HepG2 (cell line): Measurements from ENCODE around the gene ABHD3. TPM values are rescaled to one million over a fixed set of nuclear protein-coding genes. Genes with fewer than 3 reads are reported as not detected.

Experiments used
- BCL3 ChIP-seq: sonication (generic); formaldehyde crosslinking; IDR thresholded peaks from 2 replicates; pipeline ENCODE4 v1.5.1; 2020; ENCODE audit warnings: mild to moderate bottlenecking, missing genetic modification reagents, moderate library complexity
- CBX1 ChIP-seq: IDR thresholded peaks from one replicate; pipeline ENCODE4 v1.6.1; 2016; ENCODE audit warnings: antibody characterized with exemption, low read depth
- HCFC1 ChIP-seq: fragments of 150-350 bp; IDR thresholded peaks from 2 replicates; pipeline ENCODE4 v1.6.1; 2014; ENCODE audit warnings: low read depth, low read length
- HDAC1 ChIP-seq: sonication (generic); formaldehyde crosslinking; IDR thresholded peaks from 2 replicates; pipeline ENCODE4 v1.5.1; 2020; ENCODE audit warnings: mild to moderate bottlenecking, missing genetic modification reagents
- HHEX ChIP-seq: IDR thresholded peaks from 2 replicates; pipeline ENCODE4 v1.6.1; 2016; ENCODE audit warnings: control low read depth
- HMG20A ChIP-seq: IDR thresholded peaks from 2 replicates; pipeline ENCODE4 v1.6.1; 2016; ENCODE audit warnings: borderline replicate concordance
- HNF1B ChIP-seq: sonication (generic); formaldehyde crosslinking; IDR thresholded peaks from 2 replicates; pipeline ENCODE4 v1.5.1; 2020; ENCODE audit warnings: mild to moderate bottlenecking, moderate library complexity, missing genetic modification reagents
- KAT8 ChIP-seq: IDR thresholded peaks from 2 replicates; pipeline ENCODE4 v1.6.1; 2016; ENCODE audit warnings: missing genetic modification reagents, missing compliant biosample characterization
- KDM5A ChIP-seq: fragments of 200-600 bp; sonication (generic); IDR thresholded peaks from 2 replicates; pipeline ENCODE4 v1.7.0; 2018; ENCODE audit warnings: antibody characterized with exemption, mild to moderate bottlenecking, low read length, borderline replicate concordance
- KLF11 ChIP-seq: IDR thresholded peaks from 2 replicates; pipeline ENCODE4 v1.6.1; 2016; ENCODE audit warnings: missing compliant biosample characterization
- MED1 ChIP-seq: sonication (generic); formaldehyde crosslinking; IDR thresholded peaks from 2 replicates; pipeline ENCODE4 v1.4.0; 2020; ENCODE audit warnings: missing genetic modification reagents
- MTF1 ChIP-seq: sonication (generic); formaldehyde crosslinking; IDR thresholded peaks from 2 replicates; pipeline ENCODE4 v1.5.0; 2020; ENCODE audit warnings: missing genetic modification reagents
- NR2F1 ChIP-seq, 2 experiments: fragments of 450-650 bp in 1 of 2; formaldehyde crosslinking in 1 of 2; IDR thresholded peaks; 2 replicates each; pipeline versions ENCODE4 v1.5.0 to v1.6.1; 2016 to 2020; ENCODE audit warnings: mild to moderate bottlenecking in 1 of 2, missing compliant biosample characterization in 1 of 2, missing genetic modification reagents in 1 of 2, moderate library complexity in 1 of 2
- NR2F6 ChIP-seq, 2 experiments: IDR thresholded peaks; 2 replicates each; pipeline ENCODE4 v1.6.1; 2016; ENCODE audit warnings: antibody characterized with exemption in 1 of 2, mild to moderate bottlenecking in 1 of 2
- POLR2AphosphoS2 ChIP-seq: IDR thresholded peaks from 2 replicates; pipeline ENCODE4 v1.6.1; 2011; ENCODE audit warnings: low read depth, low read length, improper control_type of control experiment
- PRMT3 ChIP-seq: sonication (generic); formaldehyde crosslinking; IDR thresholded peaks from 2 replicates; pipeline ENCODE4 v1.8.1; 2022; ENCODE audit warnings: low read depth, mild to moderate bottlenecking, moderate library complexity, missing genetic modification reagents, borderline replicate concordance
- RBAK ChIP-seq: sonication (generic); formaldehyde crosslinking; IDR thresholded peaks from 2 replicates; pipeline ENCODE4 v1.5.1; 2020; ENCODE audit warnings: mild to moderate bottlenecking, missing genetic modification reagents
- REL ChIP-seq: sonication (generic); formaldehyde crosslinking; conservative IDR thresholded peaks from 2 replicates; pipeline ENCODE4 v1.8.0; 2022; ENCODE audit warnings: mild to moderate bottlenecking, missing genetic modification reagents, moderate library complexity
- RFX1 ChIP-seq: fragments of 450-650 bp; IDR thresholded peaks from 2 replicates; pipeline ENCODE4 v1.6.1; 2017
- SIN3B ChIP-seq: fragments of 150-350 bp; IDR thresholded peaks from 2 replicates; pipeline ENCODE4 v1.6.1; 2014; ENCODE audit warnings: low read length
- SP2 ChIP-seq: sonication (generic); formaldehyde crosslinking; IDR thresholded peaks from 2 replicates; pipeline ENCODE4 v1.5.1; 2020; ENCODE audit warnings: mild to moderate bottlenecking, missing genetic modification reagents
- STAT5B ChIP-seq: sonication (generic); formaldehyde crosslinking; IDR thresholded peaks from 2 replicates; pipeline ENCODE4 v1.4.0; 2020; ENCODE audit warnings: missing genetic modification reagents
- TMF1 ChIP-seq: sonication (generic); formaldehyde crosslinking; IDR thresholded peaks from 2 replicates; pipeline ENCODE4 v1.8.1; 2022; ENCODE audit warnings: low read depth, missing genetic modification reagents
- ZFP36 ChIP-seq: fragments of 150-350 bp; IDR thresholded peaks from 2 replicates; pipeline ENCODE4 v1.6.1; 2018; ENCODE audit warnings: borderline replicate concordance, low read length, low read depth; ENCODE audit not compliant: partially characterized antibody
- ZNF446 ChIP-seq: sonication (generic); formaldehyde crosslinking; IDR thresholded peaks from 2 replicates; pipeline ENCODE4 v1.5.0; 2020; ENCODE audit warnings: mild to moderate bottlenecking, missing genetic modification reagents
- ZNF510 ChIP-seq: sonication (generic); formaldehyde crosslinking; IDR thresholded peaks from 2 replicates; pipeline ENCODE4 v1.4.0; 2020; ENCODE audit warnings: low read depth, mild to moderate bottlenecking, missing genetic modification reagents
- ZNF619 ChIP-seq: sonication (generic); formaldehyde crosslinking; IDR thresholded peaks from 2 replicates; pipeline ENCODE4 v1.4.0; 2020; ENCODE audit warnings: mild to moderate bottlenecking, missing genetic modification reagents
- ZNF800 ChIP-seq: sonication (generic); formaldehyde crosslinking; IDR thresholded peaks from 2 replicates; pipeline ENCODE4 v1.4.0; 2020; ENCODE audit warnings: missing genetic modification reagents
- ZSCAN31 ChIP-seq: sonication (generic); formaldehyde crosslinking; IDR thresholded peaks from 2 replicates; pipeline ENCODE4 v1.5.0; 2020; ENCODE audit warnings: low read depth, mild to moderate bottlenecking, missing genetic modification reagents
- polyA plus RNA-seq, 8 experiments: library from polyadenylated mRNA; depleted of rRNA in 3 of 8; stranded (reverse) in 7 of 8; unstranded in 1 of 8; fragments of >200 nt; fragmentation: Illumina TruSeq in 4 of 8; extraction: Trizol in 4 of 8; gene quantifications; 2 replicates each; pipeline versions ENCODE4 v1.2.1 to v1.2.3, GENCODE V29; 2011 to 2016; ENCODE audit warnings: low read depth in 4 of 8, missing spikeins in 1 of 8, mixed read lengths in 1 of 8; ENCODE audit not compliant: insufficient read depth in 1 of 8
- total RNA-seq, 5 experiments: library from RNA; depleted of rRNA; stranded (reverse); fragments of >200 nt; fragmentation: Illumina TruSeq; extraction: Trizol; gene quantifications; 2 replicates each; pipeline ENCODE4 v1.2.3, GENCODE V29; 2016; ENCODE audit warnings: low read depth in 1 of 5

The ABHD3 gene
- total and polyA plus RNA-seq, 2 of the 13 experiments (the other 11 are each of a cell fraction or from before 2014, with no cell fraction given): 32.1 to 40.2 TPM

- TF ChIP-seq BCL3 (CRISPR knock-in tag) (no peak), HHEX (CRISPR knock-in tag) (no peak), ZNF510 (CRISPR knock-in tag) (no peak), SP2 (no peak), HMG20A (CRISPR knock-in tag) (no peak), KLF11 (CRISPR knock-in tag) (peak; percentile 57), KAT8 (peak; percentile 64), HNF1B (no peak), POLR2AphosphoS2 (no peak), CBX1 (no peak), ZNF446 (CRISPR knock-in tag) (no peak), REL (CRISPR knock-in tag) (no peak), ZNF619 (CRISPR knock-in tag) (no peak), HDAC1 (CRISPR knock-in tag) (0 out of 2 replicates have a peak, but pooled peaks have one; percentile 39), RFX1 (no peak), SIN3B (0 out of 2 replicates have a peak, but pooled peaks have one; percentile 37), ZSCAN31 (CRISPR knock-in tag) (no peak), RBAK (CRISPR knock-in tag) (no peak), TMF1 (CRISPR knock-in tag) (no peak), NR2F1 (CRISPR knock-in tag; IDR thresholded peaks at IDR 0.05) (no peak), PRMT3 (no peak), MED1 (no peak; the same call in 1 of the 2 replicates), MTF1 (CRISPR knock-in tag) (no peak), NR2F6 (IDR thresholded peaks at IDR 0.05) (no peak), NR2F6 (CRISPR knock-in tag; IDR thresholded peaks at IDR 0.05) (no peak), KDM5A (peak; percentile 80; the same call in 1 of the 2 replicates), STAT5B (CRISPR knock-in tag) (no peak), ZFP36 (no peak), HCFC1 (no peak; the same call in 1 of the 2 replicates), ZNF800 (no peak)
Observed at GRCh38 chr18:21740538-21741311, 36.2 kb upstream of the ABHD3 start, which contains the start of gene MIB1 (continued).
